Choroid plexus epithelial cell (primary cell): Measurements from ENCODE around the gene SH3BP5L.

Experiments used
- DNase-seq: peaks from one replicate; pipeline ENCODE4 v3.0.0-alpha.2; 2010; ENCODE audit warnings: low read depth
- H3K4me3 ChIP-seq: 2 replicates; pipeline ENCODE4 v1.5.1; 2011; ENCODE audit warnings: low read depth, mild to moderate bottlenecking, control low read depth, low read length, moderate library complexity
- CTCF ChIP-seq: conservative IDR thresholded peaks from 2 replicates; pipeline ENCODE4 v1.5.1; 2011; ENCODE audit warnings: low read depth, mild to moderate bottlenecking, control low read depth, inconsistent platforms, low read length, moderate library complexity

SH3BP5L gene

GRCh38 chr1:248821641-248822040 is 4.1 kb downstream of the SH3BP5L start:
- DNase-seq, result no peak
- no peak overlapping the region for H3K4me3 ChIP-seq
- no peak for TF ChIP-seq CTCF

- no peak for TF ChIP-seq CTCF
- H3K4me3 ChIP-seq, result no peak overlapping the region
- peak; percentile 40 for DNase-seq
Observed at GRCh38 chr1:248821101-248821500, 4.6 kb downstream of the SH3BP5L start.

DNA sequence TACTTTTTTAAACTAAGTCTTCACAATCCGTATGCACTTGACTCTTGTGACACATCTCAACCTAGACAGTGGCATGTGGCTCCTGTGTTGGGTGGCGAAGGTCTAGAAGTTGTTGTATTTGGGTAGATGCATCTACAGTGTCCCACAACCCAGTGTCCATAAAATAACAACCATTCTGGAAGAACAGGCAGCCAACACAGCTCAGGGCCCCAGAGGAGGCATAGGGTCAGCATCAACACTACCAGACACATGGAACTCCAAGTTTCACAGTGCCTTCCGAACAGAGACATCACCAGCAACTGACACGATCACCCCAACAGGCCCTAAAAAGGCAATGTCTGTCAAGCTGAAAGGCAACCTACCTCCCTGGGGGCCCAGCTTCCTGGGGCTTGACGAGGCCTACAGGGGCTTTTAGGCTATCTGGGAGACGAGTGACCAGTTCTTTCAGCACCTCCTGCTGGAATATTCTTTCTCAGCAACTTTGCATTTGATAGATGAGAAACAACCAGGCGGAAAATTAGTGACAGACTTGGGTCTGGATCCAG is 5.6 kb downstream of the SH3BP5L start:
- no peak for TF ChIP-seq CTCF
- H3K4me3 ChIP-seq, result no peak overlapping the region
- DNase-seq, result no peak

- no peak for DNase-seq
- TF ChIP-seq CTCF, result no peak
- no peak overlapping the region for H3K4me3 ChIP-seq
Observed at GRCh38 chr1:248818505-248819374, 7.0 kb downstream of the SH3BP5L start.

DNA sequence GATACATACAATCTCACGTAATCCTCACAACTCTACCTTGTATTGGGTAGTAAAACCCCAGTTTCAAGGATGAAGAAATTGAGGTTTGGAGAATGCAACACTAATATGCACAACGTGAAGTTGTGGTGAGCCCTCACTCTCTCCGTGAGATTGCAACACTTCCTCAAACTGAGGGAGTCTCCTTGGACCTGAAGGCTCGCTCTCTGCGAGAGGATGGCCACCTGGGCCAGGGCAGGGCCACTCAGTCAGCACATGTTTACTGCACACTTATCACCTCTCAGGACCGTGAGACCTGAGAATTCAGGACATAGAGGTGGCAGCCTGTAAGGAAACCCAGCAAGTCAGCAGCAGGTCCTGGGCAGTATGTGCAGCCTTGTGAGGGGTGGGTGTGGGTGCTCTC is 8.7 kb downstream of the SH3BP5L start:
- no peak overlapping the region for H3K4me3 ChIP-seq
- TF ChIP-seq CTCF, result no peak
- DNase-seq, result no peak

- no peak overlapping the region for H3K4me3 ChIP-seq
- TF ChIP-seq CTCF, result no peak
Observed at GRCh38 chr1:248816042-248816851, 9.5 kb downstream of the SH3BP5L start.

More at GRCh38 chr1:248816042-248816851, 9.5 kb downstream of the SH3BP5L start:
- DNase-seq, result no peak
